GM12892 (cell line): Measurements from ENCODE around the gene AHNAK2.

ENCODE experiments used
- POLR2A ChIP-seq: IDR thresholded peaks from 2 replicates; pipeline ENCODE4 v1.6.1; 2011; ENCODE audit warnings: low read depth, low read length, control low read depth
- POLR2AphosphoS5 ChIP-seq: IDR thresholded peaks from 2 replicates; pipeline ENCODE4 v1.6.1; 2011; ENCODE audit warnings: low read depth, low read length, control low read depth
- TAF1 ChIP-seq: IDR thresholded peaks from 2 replicates; pipeline ENCODE4 v1.6.1; 2011; ENCODE audit warnings: low read depth, mild to moderate bottlenecking, control low read depth, low read length, borderline replicate concordance

DNA sequence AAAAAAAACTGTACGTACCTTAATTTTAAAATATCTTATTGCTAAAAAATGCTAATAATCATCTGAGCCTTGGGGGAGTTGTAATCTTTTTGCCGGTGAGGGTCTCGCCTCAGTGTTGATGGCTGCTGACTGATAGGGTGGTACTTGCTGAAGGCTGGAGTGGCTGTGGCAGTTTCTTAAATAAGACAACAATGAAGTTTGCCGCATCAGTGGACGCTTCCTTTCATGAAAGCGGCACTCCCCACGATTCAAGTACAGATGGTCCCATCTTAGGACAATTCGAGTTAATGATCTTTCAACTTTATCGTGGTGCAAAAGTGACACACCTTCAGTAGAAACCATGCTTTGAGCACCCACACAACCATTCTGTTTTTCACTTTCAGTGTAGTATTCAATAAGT, 61.1 kb downstream of the AHNAK2 start:
- TF ChIP-seq TAF1: no peak
- TF ChIP-seq POLR2AphosphoS5: no peak
- TF ChIP-seq POLR2A: no peak
